Cardiac fibroblast (primary cell): Measurements from ENCODE around the gene ARID4A.

Source experiments
- DNase-seq, 2 donors: peaks; one replicate each; pipeline versions ENCODE4 v3.0.0 to v3.0.0-alpha.2; 2010; ENCODE audit warnings: low read depth in 2 of 2
- H3K4me3 ChIP-seq, 2 donors: replicated peaks in 1 of 2; 1 replicate in 1 of 2; 2 replicates in 1 of 2; pipeline ENCODE4 v1.5.1; 2011; ENCODE audit warnings: low read depth in 2 of 2, low read length in 2 of 2, mild to moderate bottlenecking in 2 of 2, moderate library complexity in 1 of 2
- CTCF ChIP-seq: IDR thresholded peaks from one replicate; pipeline ENCODE4 v1.5.1; 2011; ENCODE audit warnings: low read depth, mild to moderate bottlenecking, low read length, inconsistent platforms

ARID4A gene

DNA sequence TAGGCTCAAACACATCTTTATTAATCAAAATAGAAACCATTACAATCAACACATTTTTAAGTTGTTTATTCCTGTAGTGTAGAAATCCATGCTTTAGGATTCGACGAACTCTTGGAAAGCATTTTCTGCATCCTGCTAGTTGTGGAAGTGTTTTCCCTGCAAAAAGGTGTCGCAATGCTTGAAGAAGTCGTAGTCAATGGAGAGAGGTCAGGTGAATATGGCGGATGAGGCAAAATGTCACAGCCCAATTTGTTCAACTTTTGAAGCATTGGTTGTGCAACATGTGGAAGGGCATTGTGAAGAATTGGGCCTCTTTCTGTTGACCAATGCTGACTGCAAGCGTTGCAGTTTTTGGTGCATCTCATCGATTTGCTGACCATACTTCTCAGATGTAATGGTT, 4.2 kb upstream of the ARID4A start:
- no peak overlapping the region for H3K4me3 ChIP-seq
- no peak for DNase-seq
- no peak for TF ChIP-seq CTCF

GRCh38 chr14:58296726-58297125, 1.6 kb upstream of the ARID4A start:
- H3K4me3 ChIP-seq = peak overlapping the region; percentile 63 to 64
- DNase-seq = peak in 1 of 2 donors; percentile 47
- TF ChIP-seq CTCF = no peak

DNA sequence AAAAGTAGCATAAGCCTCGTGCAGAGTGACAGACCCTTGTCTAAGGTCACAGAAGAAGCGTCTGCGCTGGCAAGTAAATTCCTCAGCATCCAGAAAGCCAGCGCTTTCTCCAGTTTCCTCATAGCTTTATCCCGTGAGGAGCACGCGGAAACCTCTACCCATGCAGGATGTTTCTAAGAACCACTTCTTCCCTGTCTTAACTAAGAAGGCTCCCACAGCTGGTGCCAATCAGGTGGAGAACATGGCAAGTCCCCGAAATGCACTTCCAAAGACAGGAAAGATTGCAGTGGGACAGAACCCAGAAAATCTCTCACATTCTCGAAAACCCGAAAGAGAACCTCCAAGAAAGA, 968 bp upstream of the ARID4A start:
- TF ChIP-seq CTCF = no peak
- H3K4me3 ChIP-seq = peak overlapping the region; percentile 63 to 64
- DNase-seq = peak in 1 of 2 donors; percentile 60

DNA sequence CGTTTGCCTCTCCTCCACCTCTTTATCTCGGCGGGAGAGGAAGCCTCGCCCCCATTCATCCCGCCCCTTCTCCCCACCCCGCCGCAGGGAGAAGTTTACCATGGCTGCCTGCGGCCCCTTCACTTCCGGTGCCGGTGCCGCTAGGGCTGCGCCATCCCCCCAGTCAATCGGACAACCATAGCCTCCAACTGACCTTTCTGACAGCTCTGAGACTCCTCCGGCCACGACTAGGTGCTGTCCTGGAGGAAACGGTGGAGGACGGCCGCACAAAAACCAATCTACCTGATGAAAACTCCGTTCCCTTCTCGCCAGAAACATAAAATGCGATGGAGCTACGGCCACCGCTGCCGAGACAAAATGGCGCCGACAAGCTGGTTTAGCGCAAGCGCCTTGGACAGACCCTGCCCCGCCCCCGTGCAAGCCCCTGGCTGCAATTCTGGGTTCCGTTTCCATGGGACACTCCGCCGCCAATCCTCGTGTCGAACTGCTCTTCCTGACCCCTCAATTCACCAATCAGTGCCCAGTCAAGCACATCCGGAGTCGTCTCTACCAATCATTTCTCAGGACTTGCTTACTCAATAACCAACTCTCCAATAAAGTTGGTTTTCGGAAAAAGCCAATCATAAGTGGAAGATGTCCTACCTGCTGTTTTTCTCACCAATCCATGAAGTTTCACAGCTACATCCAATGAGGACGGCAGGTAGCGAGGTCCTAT, 436 bp upstream of the ARID4A start:
- H3K4me3 ChIP-seq = peak overlapping the region; percentile 96 to 98
- DNase-seq = peak; percentile 100
- TF ChIP-seq CTCF = no peak

GRCh38 chr14:58299401-58300330, 1.3 kb downstream of the ARID4A start:
- no peak for TF ChIP-seq CTCF
- H3K4me3 ChIP-seq = peak overlapping the region; percentile 96 to 98
- peak; percentile 13 to 17 for DNase-seq

- DNase-seq = no peak
- no peak for TF ChIP-seq CTCF
- H3K4me3 ChIP-seq = no peak overlapping the region
Observed at GRCh38 chr14:58301416-58301815, 3.1 kb downstream of the ARID4A start.
